A673 (cell line): ENCODE data around the gene CAPN8.

ENCODE experiments used
- EZH2 ChIP-seq: fragments of 200-600 bp; sonication (generic); IDR thresholded peaks from 2 replicates; pipeline ENCODE4 v1.6.1; 2017; ENCODE audit warnings: borderline replicate concordance, low read depth, mild to moderate bottlenecking, mixed read lengths, antibody characterized with exemption, low read length; ENCODE audit not compliant: poor library complexity, severe bottlenecking
- TF ChIP-seq, protein P1 (sequence below): fragments of 300-800, 200-600 bp; sonication (generic); conservative IDR thresholded peaks from 2 replicates; pipeline ENCODE4 v1.5.1; 2017; ENCODE audit warnings: low read depth, mild to moderate bottlenecking, antibody characterized with exemption, low read length, moderate library complexity, mixed read lengths

DNA sequence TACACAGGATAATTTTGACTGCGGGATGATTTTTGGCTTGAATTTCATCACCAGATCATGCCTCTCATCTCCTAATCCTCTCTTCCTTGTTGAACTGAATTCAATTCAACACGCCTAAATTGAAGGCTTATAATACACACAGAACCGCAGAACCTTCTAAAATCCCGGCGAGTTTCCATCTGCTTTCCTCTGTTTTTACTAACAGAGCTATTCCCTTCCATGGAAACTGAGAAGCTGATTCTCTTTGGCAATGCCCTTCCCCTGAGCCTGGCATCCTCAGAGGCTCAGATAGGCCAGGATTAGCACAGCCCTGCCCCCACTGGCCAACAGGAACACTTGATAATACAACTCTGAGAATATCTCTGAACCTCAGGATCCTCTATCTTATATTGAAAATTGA is 130.2 kb downstream of the CAPN8 start:
- TF ChIP-seq, protein P1, sequence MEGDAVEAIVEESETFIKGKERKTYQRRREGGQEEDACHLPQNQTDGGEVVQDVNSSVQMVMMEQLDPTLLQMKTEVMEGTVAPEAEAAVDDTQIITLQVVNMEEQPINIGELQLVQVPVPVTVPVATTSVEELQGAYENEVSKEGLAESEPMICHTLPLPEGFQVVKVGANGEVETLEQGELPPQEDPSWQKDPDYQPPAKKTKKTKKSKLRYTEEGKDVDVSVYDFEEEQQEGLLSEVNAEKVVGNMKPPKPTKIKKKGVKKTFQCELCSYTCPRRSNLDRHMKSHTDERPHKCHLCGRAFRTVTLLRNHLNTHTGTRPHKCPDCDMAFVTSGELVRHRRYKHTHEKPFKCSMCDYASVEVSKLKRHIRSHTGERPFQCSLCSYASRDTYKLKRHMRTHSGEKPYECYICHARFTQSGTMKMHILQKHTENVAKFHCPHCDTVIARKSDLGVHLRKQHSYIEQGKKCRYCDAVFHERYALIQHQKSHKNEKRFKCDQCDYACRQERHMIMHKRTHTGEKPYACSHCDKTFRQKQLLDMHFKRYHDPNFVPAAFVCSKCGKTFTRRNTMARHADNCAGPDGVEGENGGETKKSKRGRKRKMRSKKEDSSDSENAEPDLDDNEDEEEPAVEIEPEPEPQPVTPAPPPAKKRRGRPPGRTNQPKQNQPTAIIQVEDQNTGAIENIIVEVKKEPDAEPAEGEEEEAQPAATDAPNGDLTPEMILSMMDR, result no peak
- no peak for TF ChIP-seq EZH2
